Lower leg skin (tissue), 4 donors: Measurements from ENCODE around the gene BCL2L1. TPM values are rescaled to one million over a fixed set of nuclear protein-coding genes. Genes with fewer than 3 reads are reported as not detected.

Source experiments
- DNase-seq, 2 donors: peaks; one replicate each; pipeline ENCODE4 v3.0.0-alpha.2; 2019; ENCODE audit warnings: low spot score in 2 of 2
- H3K4me3 ChIP-seq: fragments of 200-600 bp; sonication (generic); 2 replicates; pipeline ENCODE4 v1.5.1; 2017; ENCODE audit warnings: mild to moderate bottlenecking, low read depth; ENCODE audit not compliant: poor library complexity, severe bottlenecking
- POLR2A ChIP-seq, 2 donors: fragments of 450-650 bp; IDR thresholded peaks; one replicate each; pipeline ENCODE4 v1.6.1; 2016 to 2017; ENCODE audit warnings: antibody characterized with exemption in 2 of 2, mild to moderate bottlenecking in 1 of 2, moderate library complexity in 1 of 2
- WGBS, 2 donors: methylation state at CpG; one replicate each; pipeline ENCODE4 v1.1.5; 2018; 5-methylcytosine and 5-hydroxymethylcytosine counted together
- intact Hi-C: fragments of 100-400 bp; cut with DNase I; formaldehyde crosslinking; loops from one replicate; pipeline ENCODE4 v1.15.0; 2023; ENCODE audit warnings: low total_unique reads
- total RNA-seq, 4 donors: library from RNA; depleted of rRNA; stranded (reverse); fragments of >200 nt; gene quantifications; one replicate each; pipeline ENCODE4 v1.1.0, GENCODE V29; 2016
- TF ChIP-seq, protein P1 (sequence below), 3 donors: fragments of 450-650 bp; IDR thresholded peaks; one replicate each; pipeline ENCODE4 v1.5.1; 2016; ENCODE audit warnings: antibody characterized with exemption in 3 of 3, mild to moderate bottlenecking in 3 of 3, moderate library complexity in 2 of 3

Gene BCL2L1
- total RNA-seq, 4 donors from 2014 or later = 115 to 152 (median 125) TPM

DNA sequence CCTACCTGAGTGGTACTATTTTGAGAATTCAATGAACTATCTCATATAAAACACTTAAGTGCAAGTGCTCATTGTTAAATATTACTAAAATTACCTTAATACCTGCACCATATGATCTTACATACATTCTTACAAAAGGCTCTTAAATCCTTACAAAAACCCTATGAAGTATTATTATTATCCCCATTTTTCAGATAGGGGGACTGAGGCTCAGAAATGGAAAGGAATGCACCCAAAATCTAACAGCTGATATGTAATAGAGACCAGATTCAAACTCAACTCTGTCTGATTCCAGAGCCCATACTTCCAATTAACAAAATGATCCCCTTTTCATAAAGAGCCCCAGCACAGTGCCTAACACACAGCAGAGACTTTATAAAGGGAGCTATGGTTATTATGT lies 17.5 kb downstream of the BCL2L1 start:
- TF ChIP-seq POLR2A (IDR thresholded peaks at IDR 0.05) = no peak
- TF ChIP-seq, protein P1, sequence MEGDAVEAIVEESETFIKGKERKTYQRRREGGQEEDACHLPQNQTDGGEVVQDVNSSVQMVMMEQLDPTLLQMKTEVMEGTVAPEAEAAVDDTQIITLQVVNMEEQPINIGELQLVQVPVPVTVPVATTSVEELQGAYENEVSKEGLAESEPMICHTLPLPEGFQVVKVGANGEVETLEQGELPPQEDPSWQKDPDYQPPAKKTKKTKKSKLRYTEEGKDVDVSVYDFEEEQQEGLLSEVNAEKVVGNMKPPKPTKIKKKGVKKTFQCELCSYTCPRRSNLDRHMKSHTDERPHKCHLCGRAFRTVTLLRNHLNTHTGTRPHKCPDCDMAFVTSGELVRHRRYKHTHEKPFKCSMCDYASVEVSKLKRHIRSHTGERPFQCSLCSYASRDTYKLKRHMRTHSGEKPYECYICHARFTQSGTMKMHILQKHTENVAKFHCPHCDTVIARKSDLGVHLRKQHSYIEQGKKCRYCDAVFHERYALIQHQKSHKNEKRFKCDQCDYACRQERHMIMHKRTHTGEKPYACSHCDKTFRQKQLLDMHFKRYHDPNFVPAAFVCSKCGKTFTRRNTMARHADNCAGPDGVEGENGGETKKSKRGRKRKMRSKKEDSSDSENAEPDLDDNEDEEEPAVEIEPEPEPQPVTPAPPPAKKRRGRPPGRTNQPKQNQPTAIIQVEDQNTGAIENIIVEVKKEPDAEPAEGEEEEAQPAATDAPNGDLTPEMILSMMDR (IDR thresholded peaks at IDR 0.05) = no peak
- DNase-seq = no peak
- H3K4me3 ChIP-seq = no peak overlapping the region
- intact Hi-C loops = no loop called here

DNA sequence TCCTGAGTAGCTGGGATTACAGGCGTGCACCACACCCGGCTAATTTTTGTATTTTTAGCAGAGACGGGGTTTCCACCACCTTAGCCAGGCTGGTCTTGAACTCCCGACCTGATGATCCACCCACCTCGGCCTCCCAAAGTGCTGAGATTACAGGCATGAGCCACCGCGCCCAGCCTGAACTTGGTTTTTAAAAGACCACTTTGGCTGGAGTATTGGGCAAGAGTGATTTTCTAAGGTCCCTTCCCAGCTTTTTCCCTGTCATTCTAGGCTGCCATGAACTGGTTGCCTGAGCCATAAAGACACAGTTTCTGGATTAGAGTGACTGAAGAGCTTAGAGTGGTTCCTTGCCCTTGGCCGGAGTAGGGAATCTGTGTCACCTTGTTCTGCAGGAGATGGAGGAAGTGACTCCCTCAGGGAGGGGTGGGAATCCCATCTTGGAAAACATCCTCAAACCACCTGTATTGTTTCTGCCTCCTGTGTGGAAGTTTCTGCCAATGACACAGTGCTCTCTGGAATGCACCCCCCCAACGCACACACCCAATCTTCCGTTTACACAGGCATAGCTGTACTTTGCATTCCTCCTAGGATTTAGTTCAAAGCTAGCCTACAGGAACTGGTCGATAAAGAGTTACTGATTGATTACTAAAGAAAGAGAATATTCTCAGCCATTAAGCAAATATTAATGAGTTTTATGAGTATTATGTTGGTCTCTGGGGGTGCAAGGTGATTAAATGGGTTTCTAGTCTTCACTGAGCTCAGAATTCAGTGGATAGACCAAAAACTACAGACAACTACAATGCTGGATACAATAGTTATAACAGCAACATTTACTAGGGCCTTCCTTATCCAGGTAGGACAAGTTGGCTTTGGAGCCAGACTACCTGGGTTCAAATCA lies 18.2 kb downstream of the BCL2L1 start:
- no peak overlapping the region for H3K4me3 ChIP-seq
- DNase-seq = no peak
- 59 to 64% methylated on average over 11 of the region's 11 CpGs for WGBS, 2 donors
- TF ChIP-seq POLR2A (IDR thresholded peaks at IDR 0.05) = no peak
- TF ChIP-seq, protein P1 (IDR thresholded peaks at IDR 0.05) = peak in 1 of 3 donors; percentile 81
- intact Hi-C loops = no loop called here

DNA sequence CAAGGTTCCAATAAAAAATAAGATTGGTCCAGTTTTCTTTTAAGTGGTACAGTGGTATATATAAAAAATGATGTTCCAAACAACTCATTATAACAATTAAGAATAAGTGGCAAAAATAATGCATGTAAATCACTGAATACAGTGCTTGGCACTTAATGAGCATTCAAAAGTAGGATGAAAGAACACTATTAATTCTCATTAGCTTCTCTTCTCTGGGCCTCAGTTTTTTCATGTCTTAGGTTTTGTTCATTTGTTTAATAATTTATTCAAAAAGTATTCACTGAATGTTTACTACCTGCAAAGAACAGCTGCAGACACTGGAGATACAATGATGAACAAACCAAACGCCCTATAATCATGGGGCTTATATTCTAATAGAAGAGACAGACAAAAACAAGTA lies 21.1 kb downstream of the BCL2L1 start:
- TF ChIP-seq, protein P1 (IDR thresholded peaks at IDR 0.05) = no peak
- no peak for TF ChIP-seq POLR2A (IDR thresholded peaks at IDR 0.05)
- no peak for DNase-seq
- intact Hi-C loops = no loop called here
- 77 to 80% methylated on average over 1 of the region's 1 CpG for WGBS, 2 donors
- H3K4me3 ChIP-seq = no peak overlapping the region

DNA sequence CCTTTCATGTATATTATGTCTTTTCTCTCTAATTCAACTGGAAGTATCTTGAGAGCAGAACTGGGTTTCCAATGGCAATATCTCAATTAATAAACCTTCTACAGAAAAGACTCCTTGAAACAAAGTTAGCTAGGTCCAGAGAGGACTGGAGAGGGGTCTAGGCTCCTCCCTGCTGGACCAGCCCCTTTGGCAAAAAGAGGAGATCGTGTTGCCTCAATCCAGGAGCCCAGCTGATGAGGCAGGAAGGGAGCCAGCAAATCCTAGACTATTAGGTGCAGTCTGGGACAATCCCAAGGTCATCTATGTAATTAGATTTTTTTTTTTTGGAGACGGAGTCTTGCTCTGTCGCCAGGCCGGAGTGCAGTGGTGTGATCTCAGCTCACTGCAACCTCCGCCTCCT lies 21.9 kb downstream of the BCL2L1 start:
- no peak overlapping the region for H3K4me3 ChIP-seq
- TF ChIP-seq, protein P1 (IDR thresholded peaks at IDR 0.05) = no peak
- TF ChIP-seq POLR2A (IDR thresholded peaks at IDR 0.05) = no peak
- intact Hi-C loops = no loop called here
- 71 to 85% methylated on average over 5 of the region's 5 CpGs for WGBS, 2 donors
- no peak for DNase-seq

DNA sequence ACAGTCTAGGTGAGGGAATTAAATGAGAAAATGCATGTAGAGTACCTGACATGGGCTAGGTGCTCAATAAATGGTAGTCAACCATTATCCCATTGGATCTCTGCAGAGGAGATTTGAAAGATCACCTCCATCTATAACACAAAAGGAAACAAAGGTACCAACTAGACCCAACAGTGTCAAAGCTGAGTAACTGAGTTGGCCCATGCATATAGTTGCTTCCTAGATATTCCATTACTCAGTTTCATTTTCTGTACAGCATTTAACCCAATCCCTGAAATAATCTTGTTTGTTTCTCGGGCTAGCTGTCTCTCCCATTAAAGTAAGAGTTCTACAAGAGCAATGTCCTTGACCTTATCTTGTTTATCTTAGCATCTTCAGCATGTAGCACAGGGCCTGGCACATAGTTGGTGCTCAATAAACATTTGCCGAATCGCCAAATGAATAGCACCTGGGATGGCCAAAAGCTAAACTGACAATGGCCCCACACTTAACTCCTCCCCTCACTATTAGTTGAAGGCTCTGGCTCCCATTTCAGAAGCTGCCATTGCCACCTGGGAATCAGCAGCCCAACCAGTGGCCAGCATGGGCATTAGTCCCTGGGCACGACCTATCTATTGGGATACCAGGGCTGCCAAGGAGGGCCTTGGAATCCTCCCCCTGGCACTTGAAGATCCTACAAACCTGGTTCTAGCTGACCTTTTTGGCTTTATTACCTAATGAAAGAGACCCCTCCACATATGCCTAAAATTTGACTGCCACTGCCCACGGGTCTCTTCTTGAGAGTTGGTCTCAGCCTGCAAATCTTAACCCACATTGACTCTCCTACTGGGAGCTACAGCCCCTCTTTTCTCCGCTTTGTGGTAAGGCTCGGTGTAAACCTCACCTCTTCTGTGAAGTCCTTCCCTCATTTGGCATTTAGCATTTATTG lies 22.6 kb downstream of the BCL2L1 start:
- TF ChIP-seq POLR2A (IDR thresholded peaks at IDR 0.05) = no peak
- TF ChIP-seq, protein P1 (IDR thresholded peaks at IDR 0.05) = no peak
- 92 to 97% methylated on average over 7 of the region's 7 CpGs for WGBS, 2 donors
- intact Hi-C loops = no loop called here

More for the DNA sequence above, 22.6 kb downstream of the BCL2L1 start:
- no peak overlapping the region for H3K4me3 ChIP-seq
- no peak for DNase-seq
